Prostate gland (tissue), 2 donors: Measurements from ENCODE around the gene KANTR.

Experiments used
- CTCF ChIP-seq, 4 experiments: fragments of 200-600 bp in 2 of 4; fragments of 450-650 bp in 2 of 4; sonication (generic) in 2 of 4; IDR thresholded peaks; 1 replicate in 3 of 4; 2 replicates in 1 of 4; pipeline ENCODE4 v1.5.1; 2016 to 2019; ENCODE audit warnings: antibody characterized with exemption in 4 of 4, mild to moderate bottlenecking in 2 of 4, moderate library complexity in 2 of 4
- POLR2A ChIP-seq: fragments of 450-650 bp; IDR thresholded peaks from one replicate; pipeline ENCODE4 v1.6.1; 2016; ENCODE audit warnings: antibody characterized with exemption, mild to moderate bottlenecking

- no peak for TF ChIP-seq CTCF (IDR thresholded peaks at IDR 0.05)
- no peak for TF ChIP-seq POLR2A
These were observed 22.2 kb downstream of the KANTR start for GRCh38 chrX:53116101-53116500.
